GM12865 (cell line): ENCODE data around the gene CSF2RB.

Experiments used
- DNase-seq: peaks from one replicate; pipeline ENCODE4 v3.0.0; 2010; ENCODE audit warnings: low read depth
- H3K4me3 ChIP-seq: 2 replicates; pipeline ENCODE4 v1.5.1; 2011; ENCODE audit warnings: mild to moderate bottlenecking, low read depth, low read length, control low read depth
- CTCF ChIP-seq: IDR thresholded peaks from 2 replicates; pipeline ENCODE4 v1.5.1; 2011; ENCODE audit warnings: low read length, control low read depth, low read depth, inconsistent platforms; ENCODE audit not compliant: insufficient read depth; ENCODE audit errors: missing control alignments

CSF2RB gene

GRCh38 chr22:36966851-36967540, 53.6 kb downstream of the CSF2RB start:
- no peak for DNase-seq
- no peak for TF ChIP-seq CTCF
- H3K4me3 ChIP-seq, result no peak overlapping the region

DNA sequence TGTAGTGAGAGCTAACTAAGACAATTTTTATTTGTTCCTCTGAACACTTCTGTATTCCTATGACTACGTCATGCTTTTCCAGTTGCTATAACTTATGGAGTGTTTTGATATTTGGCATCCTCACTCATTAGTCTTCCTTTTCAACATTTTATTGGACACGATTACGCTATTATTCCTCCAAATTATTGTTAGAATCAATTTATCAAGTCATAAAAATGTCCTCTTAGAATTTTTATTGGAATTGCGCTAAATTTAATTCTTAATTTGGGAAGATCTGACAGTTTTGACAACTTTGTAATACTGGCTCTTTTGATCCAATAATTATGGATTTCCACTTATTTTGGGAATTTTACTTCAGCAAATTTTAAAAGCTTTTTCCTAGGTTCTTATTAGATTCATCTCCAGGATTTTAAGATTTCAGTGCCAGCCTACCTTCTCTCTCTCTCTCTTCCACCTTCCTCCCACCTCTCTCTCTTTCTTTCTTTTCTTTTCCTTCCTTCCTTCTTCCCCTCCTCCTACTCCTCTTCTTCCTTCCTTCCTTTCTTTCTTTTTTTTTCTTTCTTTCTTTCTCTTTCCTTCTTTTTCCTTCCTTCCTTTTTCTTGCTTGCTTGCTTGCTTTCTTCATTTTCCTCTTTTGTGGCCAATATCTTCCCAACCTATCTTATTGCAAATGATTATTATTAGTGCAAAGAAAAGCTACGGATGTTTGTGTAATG, 55.0 kb downstream of the CSF2RB start:
- TF ChIP-seq CTCF, result no peak
- no peak for DNase-seq

GRCh38 chr22:36971341-36972125, 58.1 kb downstream of the CSF2RB start:
- H3K4me3 ChIP-seq, result no peak overlapping the region
- no peak for DNase-seq
- TF ChIP-seq CTCF, result no peak

More for the DNA sequence above, 55.0 kb downstream of the CSF2RB start:
- no peak overlapping the region for H3K4me3 ChIP-seq

GRCh38 chr22:36976606-36977005, 63.2 kb downstream of the CSF2RB start:
- DNase-seq, result no peak
- TF ChIP-seq CTCF, result no peak
- H3K4me3 ChIP-seq, result no peak overlapping the region

DNA sequence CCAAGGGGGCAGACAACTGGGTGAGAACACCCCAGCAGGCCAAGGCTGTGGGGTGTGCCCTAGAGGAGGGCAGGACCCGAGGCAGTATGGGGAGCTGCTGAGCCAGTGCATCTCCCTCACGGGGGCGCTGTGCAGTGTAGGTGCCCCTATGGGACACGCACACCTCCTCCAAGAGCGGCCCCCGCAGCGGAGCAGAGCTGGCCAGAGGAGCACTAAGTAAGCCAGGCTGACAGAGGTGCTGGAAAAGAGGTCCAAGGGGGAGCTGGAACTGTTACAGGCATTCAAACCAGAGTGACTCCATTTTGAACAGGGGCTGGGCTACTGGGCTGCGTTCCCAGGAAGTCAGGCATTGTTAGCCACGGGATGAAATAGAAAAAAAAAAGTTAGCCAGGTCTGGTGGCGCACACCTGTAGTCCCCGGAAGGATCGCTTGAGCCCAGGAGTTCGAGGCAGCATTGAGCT, 64.0 kb downstream of the CSF2RB start:
- DNase-seq, result peak; percentile 85
- TF ChIP-seq CTCF, result peak; percentile 82
- peak overlapping the region; percentile 70 for H3K4me3 ChIP-seq

GRCh38 chr22:36977947-36978660, 64.7 kb downstream of the CSF2RB start:
- H3K4me3 ChIP-seq, result peak overlapping the region; percentile 70
- DNase-seq, result peak; percentile 91
- peak; percentile 89 for TF ChIP-seq CTCF
